ENCODE measurements around the gene ICE1. TPM values are rescaled to one million over a fixed set of nuclear protein-coding genes. Genes with fewer than 3 reads are reported as not detected.

Gene ICE1
- total and polyA plus RNA-seq, 9 of the 15 experiments (the other 6 are each of a cell fraction or from before 2014, with no cell fraction given), result 4.9 to 47.4 (median 28.2) TPM

- in situ Hi-C loops (cut with MboI), result no loop called here
- Histone ChIP-seq H3K9ac (ENCODE audit: insufficient read depth in 1 of 2, low read depth in 2 of 2, low read length in 2 of 2) (no peak overlapping the region), H3K27me3 (ENCODE audit: control insufficient read depth in 2 of 2, insufficient read depth in 2 of 2, low read length in 2 of 2) (no peaks in the 10 kb centered on the region), H3K4me1 (replicated peaks in 1 of 2; ENCODE audit: control insufficient read depth in 2 of 2, insufficient read depth in 2 of 2, low read length in 2 of 2) (no peaks in the 10 kb centered on the region), H3K27ac (ENCODE audit: extremely low read depth, low read depth, low read length) (no peak overlapping the region), H3K9me3 (replicated peaks; ENCODE audit: control insufficient read depth, insufficient read depth, low read depth, low read length) (no peaks in the 10 kb centered on the region), H3K79me2 (ENCODE audit: control insufficient read depth, insufficient read depth, low read length) (no peaks in the 10 kb centered on the region), H3K4me3 (no peak overlapping the region), H4K20me1 (replicated peaks; ENCODE audit: control insufficient read depth, insufficient read depth, low read length) (no peaks in the 10 kb centered on the region), H3K9me1 (ENCODE audit: control insufficient read depth, insufficient read depth, low read length) (no peaks in the 10 kb centered on the region), H3K4me2 (ENCODE audit: insufficient read depth, low read length) (no peak overlapping the region), H2AFZ (ENCODE audit: low read depth, low read length) (no peak overlapping the region), H3K36me3 (ENCODE audit: control insufficient read depth, insufficient read depth, low read length) (peaks cover 47% of the 10 kb centered on the region)
- WGBS (ENCODE audit: insufficient coverage, low coverage, missing lambda C conversion rate), result 95% methylated on average over 2 of the region's 2 CpGs
- ChIA-PET POLR2A (no interaction called here), CTCF (ENCODE audit: low intra/inter-chr PET ratio) (no interaction called here)
- DNase-seq (ENCODE audit: extremely low read depth in 1 of 4, low spot score in 3 of 4) (no peak), FAIRE-seq (no peak), ATAC-seq (no peak)
- intact Hi-C loops (cut with micrococcal nuclease), result no loop called here
- BruUV-seq (replicated peaks), result no TSS peak
- no peak for TF ChIP-seq ZFX (CRISPR knock-in tag; IDR thresholded peaks at IDR 0.05)
- no peak for TF ChIP-seq ZNF75A (CRISPR knock-in tag; IDR thresholded peaks at IDR 0.05)
- TF ChIP-seq ZNF316 (IDR thresholded peaks at IDR 0.05), result peak; percentile 51
- TF ChIP-seq MAFG (tag; conservative IDR thresholded peaks at IDR 0.05), result 0 out of 2 replicates have a peak, but pooled peaks have one; percentile 7
- no peak for TF ChIP-seq SIRT6 (IDR thresholded peaks at IDR 0.05; ENCODE audit: low read depth, low read length)
These were observed 50.7 kb downstream of the ICE1 start for GRCh38 chr5:5473226-5473625.

GRCh38 chr5:5474961-5475360, 52.5 kb downstream of the ICE1 start:
- FAIRE-seq, result no peak
- intact Hi-C loops (cut with micrococcal nuclease), result no loop called here
- Histone ChIP-seq H3K27ac (ENCODE audit: extremely low read depth, low read depth, low read length) (no peak overlapping the region), H3K9ac (ENCODE audit: insufficient read depth in 1 of 2, low read depth in 2 of 2, low read length in 2 of 2) (no peak overlapping the region; a peak in 1 of 4 replicates), H3K4me3 (no peak overlapping the region), H3K4me1 (replicated peaks in 1 of 2; ENCODE audit: control insufficient read depth in 2 of 2, insufficient read depth in 2 of 2, low read length in 2 of 2) (no peaks in the 10 kb centered on the region), H3K9me1 (ENCODE audit: control insufficient read depth, insufficient read depth, low read length) (no peaks in the 10 kb centered on the region), H3K27me3 (ENCODE audit: control insufficient read depth in 2 of 2, insufficient read depth in 2 of 2, low read length in 2 of 2) (no peaks in the 10 kb centered on the region), H3K4me2 (ENCODE audit: insufficient read depth, low read length) (no peak overlapping the region), H4K20me1 (replicated peaks; ENCODE audit: control insufficient read depth, insufficient read depth, low read length) (no peaks in the 10 kb centered on the region), H3K9me3 (replicated peaks; ENCODE audit: control insufficient read depth, insufficient read depth, low read depth, low read length) (no peaks in the 10 kb centered on the region), H3K36me3 (ENCODE audit: control insufficient read depth, insufficient read depth, low read length) (peaks cover 41% of the 10 kb centered on the region; the same call in 2 of the 3 replicates), H3K79me2 (ENCODE audit: control insufficient read depth, insufficient read depth, low read length) (no peaks in the 10 kb centered on the region), H2AFZ (ENCODE audit: low read depth, low read length) (no peak overlapping the region)
- in situ Hi-C loops (cut with MboI), result loop anchor here (25.0 kb wide), 1 partner anchor 1262 kb away; no protein-coding TSS in a partner anchor
- ChIA-PET POLR2A (interaction anchor here (1.6 kb wide), 2 partner anchors 9 to 10 kb away, joined by 5 to 9 read pairs; no protein-coding TSS in a partner anchor), CTCF (ENCODE audit: low intra/inter-chr PET ratio) (no interaction called here)
- DNase-seq (ENCODE audit: extremely low read depth in 1 of 4, low spot score in 3 of 4), result no peak
- no TSS peak for BruUV-seq (replicated peaks)
- 100% methylated on average over 5 of the region's 5 CpGs for WGBS (ENCODE audit: insufficient coverage, low coverage, missing lambda C conversion rate)
- ATAC-seq, result no peak
- no peak for TF ChIP-seq RBM34 (IDR thresholded peaks at IDR 0.05; ENCODE audit: borderline replicate concordance, insufficient read depth, low read length)
- no peak for TF ChIP-seq ZBTB12 (CRISPR knock-in tag; IDR thresholded peaks at IDR 0.05)
- TF ChIP-seq ZNF165 (CRISPR knock-in tag; IDR thresholded peaks at IDR 0.05; ENCODE audit: borderline replicate concordance), result no peak
- TF ChIP-seq HDAC3 (IDR thresholded peaks at IDR 0.05; ENCODE audit: borderline replicate concordance, partially characterized antibody), result no peak
- TF ChIP-seq ZNF507 (tag; conservative IDR thresholded peaks at IDR 0.05), result no peak
- TF ChIP-seq GMEB1 (CRISPR knock-in tag; IDR thresholded peaks at IDR 0.05), result no peak
- TF ChIP-seq CBFA2T3 (IDR thresholded peaks at IDR 0.05), result no peak
- TF ChIP-seq ELF2 (CRISPR knock-in tag; IDR thresholded peaks at IDR 0.05), result no peak
- TF ChIP-seq HOMEZ (CRISPR knock-in tag; IDR thresholded peaks at IDR 0.05), result no peak

Data from K562 (cell line).